Activated naive CD4-positive, alpha-beta T cell treated with anti-CD3 and anti-CD28 coated beads for 36 hours (primary cell): Measurements from ENCODE around the gene PPTC7. TPM values are rescaled to one million over a fixed set of nuclear protein-coding genes. Genes with fewer than 3 reads are reported as not detected.
A peak's percentile ranks its signal among the peaks of the same experiment; 100 is the strongest.

Experiments used
- CTCF ChIA-PET: fragments of 350-600 bp; sonication (Branson Sonifier 250); formaldehyde crosslinking; loops from one replicate; lab custom pipeline; 2021; ENCODE audit warnings: antibody characterized with exemption; lab: Charles Lee
- DNase-seq: peaks from one replicate; pipeline ENCODE4 v3.0.0-alpha.2; 2020
- H3K27ac Mint-ChIP-seq: one replicate; pipeline ENCODE4 v1.8.0; 2021; ENCODE audit warnings: mild to moderate bottlenecking, mixed read lengths
- H3K27me3 Mint-ChIP-seq: one replicate; pipeline ENCODE4 v1.8.0; 2021; ENCODE audit warnings: low read depth, mixed read lengths
- H3K36me3 Mint-ChIP-seq: one replicate; pipeline ENCODE4 v1.8.0; 2021; ENCODE audit warnings: low read depth, mixed read lengths
- H3K4me1 Mint-ChIP-seq: one replicate; pipeline ENCODE4 v1.8.0; 2021; ENCODE audit warnings: low read depth, mixed read lengths
- H3K4me3 Mint-ChIP-seq: one replicate; pipeline ENCODE4 v1.8.0; 2021; ENCODE audit warnings: mild to moderate bottlenecking, moderate library complexity, mixed read lengths
- H3K9me3 Mint-ChIP-seq: one replicate; pipeline ENCODE4 v1.8.0; 2021; ENCODE audit warnings: mixed read lengths
- intact Hi-C: fragments of 100-400 bp; cut with micrococcal nuclease; formaldehyde crosslinking; loops from one replicate; pipeline ENCODE4 v1.15.1; 2023
- total RNA-seq, 2 experiments: library from RNA; stranded (reverse); gene quantifications; one replicate each; pipeline ENCODE4 v1.2.3, GENCODE V29; 2021

Gene PPTC7
- 10 to 100 TPM; 41.1 to 43.2 TPM for total RNA-seq

GRCh38 chr12:110583137-110584059 lies at the start of gene PPTC7:
Gene PPTC7, minus strand, starts transcription at chr12:110583318. Its CDS starts 287 bp downstream, at chr12:110583031.
- Mint-ChIP-seq H3K27me3 (no peaks in the 10 kb centered on the region), H3K9me3 (no peaks in the 10 kb centered on the region), H3K4me3 (peak within 1 kb of the TSS; percentile 90), H3K36me3 (peaks cover 18% of the 10 kb centered on the region), H3K4me1 (peaks cover 59% of the 10 kb centered on the region), H3K27ac (peak within 1 kb of the TSS; percentile 98)
- intact Hi-C loops, result loop anchor here (1.0 to 10.0 kb wide), 7 partner anchors 21 to 1951 kb away; partner anchors contain the start of genes ATP2A2, FAM216A, GPN3 and RAD9B
- CTCF ChIA-PET, result interaction anchor here (3.4 kb wide), 1 partner anchor 17 kb away, joined by 27 read pairs; no protein-coding TSS in a partner anchor
- DNase-seq, result peak; percentile 99

- Mint-ChIP-seq H3K27ac (no peak overlapping the region), H3K4me3 (no peak overlapping the region), H3K9me3 (no peaks in the 10 kb centered on the region), H3K36me3 (peaks cover 2% of the 10 kb centered on the region), H3K27me3 (no peaks in the 10 kb centered on the region), H3K4me1 (peaks cover 9% of the 10 kb centered on the region)
- intact Hi-C loops, result no loop called here
- CTCF ChIA-PET, result interaction anchor here (0.7 to 1.1 kb wide), 5 partner anchors 7 to 266 kb away, joined by 3 to 4 read pairs (median 4); no protein-coding TSS in a partner anchor
- DNase-seq, result no peak
Measured at GRCh38 chr12:110627500-110628195, 44.5 kb upstream of the PPTC7 start.

GRCh38 chr12:110622582-110622981 lies 39.5 kb upstream of the PPTC7 start:
- no peak for DNase-seq
- Mint-ChIP-seq H3K4me1 (peaks cover 19% of the 10 kb centered on the region), H3K36me3 (no peaks in the 10 kb centered on the region), H3K9me3 (no peaks in the 10 kb centered on the region), H3K27ac (no peak overlapping the region), H3K4me3 (no peak overlapping the region), H3K27me3 (no peaks in the 10 kb centered on the region)
- intact Hi-C loops, result no loop called here
- CTCF ChIA-PET, result interaction anchor here (0.6 kb wide), 1 partner anchor 21 kb away, joined by 3 read pairs; no protein-coding TSS in a partner anchor

GRCh38 chr12:110619534-110619953 lies 36.4 kb upstream of the PPTC7 start:
- intact Hi-C loops, result loop anchor here (1.0 to 2.0 kb wide), 10 partner anchors 28 to 269 kb away; partner anchors contain the start of genes HVCN1 and PPTC7
- Mint-ChIP-seq H3K27me3 (no peaks in the 10 kb centered on the region), H3K36me3 (no peaks in the 10 kb centered on the region), H3K9me3 (no peaks in the 10 kb centered on the region), H3K27ac (peak overlapping the region; percentile 79), H3K4me3 (no peak overlapping the region), H3K4me1 (peaks cover 21% of the 10 kb centered on the region)
- DNase-seq, result peak; percentile 74
- CTCF ChIA-PET, result interaction anchor here (0.6 to 2.0 kb wide), 14 partner anchors 14 to 274 kb away, joined by 3 to 6 read pairs (median 4); no protein-coding TSS in a partner anchor

GRCh38 chr12:110616471-110617115 lies 33.5 kb upstream of the PPTC7 start:
- Mint-ChIP-seq H3K4me1 (peaks cover 26% of the 10 kb centered on the region), H3K9me3 (no peaks in the 10 kb centered on the region), H3K4me3 (no peak overlapping the region), H3K27ac (no peak overlapping the region), H3K27me3 (no peaks in the 10 kb centered on the region), H3K36me3 (no peaks in the 10 kb centered on the region)
- intact Hi-C loops, result no loop called here
- DNase-seq, result no peak
- CTCF ChIA-PET, result interaction anchor here (0.6 to 6.0 kb wide), 5 partner anchors 14 to 808 kb away, joined by 3 to 53 read pairs (median 4); partner anchors contain the start of gene ARPC3

- CTCF ChIA-PET, result interaction anchor here (0.6 to 6.0 kb wide), 4 partner anchors 12 to 212 kb away, joined by 3 to 53 read pairs (median 4); partner anchors contain the start of gene FAM216A
- Mint-ChIP-seq H3K27me3 (no peaks in the 10 kb centered on the region), H3K4me1 (peaks cover 25% of the 10 kb centered on the region), H3K4me3 (peak overlapping the region; percentile 49), H3K9me3 (no peaks in the 10 kb centered on the region), H3K36me3 (no peaks in the 10 kb centered on the region), H3K27ac (no peak overlapping the region)
- intact Hi-C loops, result no loop called here
- no peak for DNase-seq
Measured at GRCh38 chr12:110615171-110615570, 32.1 kb upstream of the PPTC7 start.

- Mint-ChIP-seq H3K9me3 (no peaks in the 10 kb centered on the region), H3K27ac (peak within 1 kb of the TSS; percentile 84), H3K36me3 (no peaks in the 10 kb centered on the region), H3K27me3 (no peaks in the 10 kb centered on the region), H3K4me1 (peaks cover 13% of the 10 kb centered on the region), H3K4me3 (peak within 1 kb of the TSS; percentile 84)
- intact Hi-C loops, result loop anchor here (1.0 kb wide), 2 partner anchors 47 to 146 kb away; partner anchors contain the start of genes FAM216A and GPN3
- peak; percentile 98 for DNase-seq
- CTCF ChIA-PET, result interaction anchor here (0.6 to 6.0 kb wide), 8 partner anchors 11 to 213 kb away, joined by 3 to 53 read pairs (median 3); partner anchors contain the start of gene FAM216A
Measured at GRCh38 chr12:110613771-110614684, 30.9 kb upstream of the PPTC7 start, which contains the start of gene TCTN1. Gene TCTN1, plus strand, starts transcription at chr12:110614129. Its CDS starts 54 bp downstream, at chr12:110614183.

- no peaks in the 10 kb centered on the region for H3K36me3 Mint-ChIP-seq
- intact Hi-C loops, result no loop called here
- peak overlapping the region; percentile 84 for H3K27ac Mint-ChIP-seq
- H3K4me3 Mint-ChIP-seq, result peak overlapping the region; percentile 84
- H3K27me3 Mint-ChIP-seq, result no peaks in the 10 kb centered on the region
- CTCF ChIA-PET, result interaction anchor here (0.6 to 6.0 kb wide), 5 partner anchors 10 to 84 kb away, joined by 3 to 53 read pairs (median 3); no protein-coding TSS in a partner anchor
- no peak for DNase-seq
- peaks cover 13% of the 10 kb centered on the region for H3K4me1 Mint-ChIP-seq
- H3K9me3 Mint-ChIP-seq, result no peaks in the 10 kb centered on the region
Measured at GRCh38 chr12:110613071-110613770, 30.1 kb upstream of the PPTC7 start.

- intact Hi-C loops, result no loop called here
Measured at GRCh38 chr12:110606253-110606611, 23.1 kb upstream of the PPTC7 start.

More at GRCh38 chr12:110606253-110606611, 23.1 kb upstream of the PPTC7 start:
- Mint-ChIP-seq H3K4me3 (peak overlapping the region; percentile 74), H3K9me3 (no peaks in the 10 kb centered on the region), H3K36me3 (no peaks in the 10 kb centered on the region), H3K4me1 (peaks cover 7% of the 10 kb centered on the region), H3K27ac (peak overlapping the region; percentile 82), H3K27me3 (no peaks in the 10 kb centered on the region)
- DNase-seq, result no peak
- CTCF ChIA-PET, result interaction anchor here (0.5 to 8.1 kb wide), 7 partner anchors 9 to 282 kb away, joined by 3 to 199 read pairs (median 4); partner anchors contain the start of gene TCTN1
